ENCODE data around the gene GHR. TPM values are rescaled to one million over a fixed set of nuclear protein-coding genes. Genes with fewer than 3 reads are reported as not detected.

The GHR gene
- total and polyA plus RNA-seq, 2 of the 8 experiments (the other 6 are each of a cell fraction or from before 2014, with no cell fraction given): 0.15 to 0.19 TPM

DNA sequence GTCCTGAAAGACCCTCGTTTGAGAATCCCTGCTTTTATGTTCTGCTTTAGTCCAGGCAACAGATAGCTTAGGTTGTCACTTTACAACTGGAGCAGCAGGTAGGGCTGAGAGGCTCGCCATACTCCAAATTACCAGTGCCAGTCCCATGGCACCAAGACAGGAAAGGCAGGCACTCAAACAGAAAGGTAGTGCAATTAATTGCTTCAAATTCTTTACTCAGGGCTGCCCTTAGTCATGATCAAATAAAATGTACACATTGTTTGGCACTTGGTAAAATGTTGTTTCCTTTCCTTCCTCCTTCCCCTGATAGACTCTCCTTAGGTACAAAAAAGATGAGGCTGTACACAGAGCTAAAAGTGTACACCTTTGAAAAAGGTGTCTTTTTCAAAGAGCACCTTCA lies 217.6 kb downstream of the GHR start (continued):
- TF ChIP-seq BACH1 (IDR thresholded peaks at IDR 0.05; ENCODE audit: low read length) (no peak), SP1 (IDR thresholded peaks at IDR 0.05; ENCODE audit: low read depth, low read length) (no peak)

Measured in H1 (cell line).